H1 (cell line): Measurements from ENCODE around the gene ZNF433. TPM values are rescaled to one million over a fixed set of nuclear protein-coding genes. Genes with fewer than 3 reads are reported as not detected.

Experiments used
- CTCF ChIA-PET: fragments of 300-600 bp; sonication (Branson Sonifier 250); formaldehyde crosslinking; loops from one replicate; lab custom pipeline; 2021; ENCODE audit not compliant: partially characterized antibody; lab: Charles Lee
- POLR2A ChIA-PET: fragments of 300-600 bp; sonication (Branson Sonifier 250); formaldehyde crosslinking; loops from one replicate; lab custom pipeline; 2021; ENCODE audit warnings: inconsistent platforms; ENCODE audit not compliant: partially characterized antibody; lab: Charles Lee
- DNase-seq, 2 experiments: peaks; one replicate each; pipeline versions ENCODE4 v3.0.0 to v3.0.0-alpha.2; 2010 to 2022; ENCODE audit warnings: low spot score in 2 of 2, low read depth in 1 of 2, mixed read lengths in 1 of 2
- FAIRE-seq: peaks from 2 replicates; lab custom pipeline; 2011; peaks lifted over from hg19 to GRCh38; lab: Jason Lieb, UNC
- H2AFZ ChIP-seq: 2 replicates; pipeline ENCODE4 v1.8.1; 2012; ENCODE audit warnings: low read length, inconsistent platforms
- H2AK5ac ChIP-seq: 2 replicates; pipeline ENCODE4 v1.6.1; 2013; ENCODE audit warnings: low read depth, low read length
- H2BK120ac ChIP-seq: replicated peaks from 2 replicates; pipeline ENCODE3; 2013; ENCODE audit warnings: low read depth, low read length, inconsistent platforms
- H2BK12ac ChIP-seq: 2 replicates; pipeline ENCODE4 v1.6.1; 2013; ENCODE audit warnings: low read depth, low read length
- H2BK15ac ChIP-seq: 2 replicates; pipeline ENCODE4 v1.6.1; 2013; ENCODE audit warnings: low read length
- H2BK20ac ChIP-seq: 2 replicates; pipeline ENCODE4 v1.6.1; 2013; ENCODE audit warnings: low read length
- H2BK5ac ChIP-seq: 2 replicates; pipeline ENCODE4 v1.6.1; 2013; ENCODE audit warnings: low read depth, low read length
- H3K14ac ChIP-seq: 2 replicates; pipeline ENCODE4 v1.6.1; 2013; ENCODE audit warnings: inconsistent platforms; ENCODE audit not compliant: insufficient read length
- H3K18ac ChIP-seq: 2 replicates; pipeline ENCODE4 v1.6.1; 2013; ENCODE audit warnings: low read length; ENCODE audit errors: extremely low read depth
- H3K23ac ChIP-seq: 2 replicates; pipeline ENCODE4 v1.6.1; 2013; ENCODE audit warnings: inconsistent platforms; ENCODE audit not compliant: insufficient read length
- H3K23me2 ChIP-seq: 2 replicates; pipeline ENCODE4 v1.6.1; 2013; ENCODE audit warnings: low read depth, low read length
- H3K27ac ChIP-seq: 2 replicates; pipeline ENCODE4 v1.6.1; 2011; ENCODE audit warnings: low read depth, low read length, inconsistent platforms
- H3K27me3 ChIP-seq, 4 experiments: replicated peaks in 1 of 4; 1 replicate in 1 of 4; 2 replicates in 3 of 4; pipeline versions ENCODE4 v1.6.1 to v1.8.1; 2011 to 2013; ENCODE audit warnings: low read length in 3 of 4, mild to moderate bottlenecking in 3 of 4, inconsistent platforms in 2 of 4, mixed read lengths in 2 of 4, moderate library complexity in 1 of 4; ENCODE audit not compliant: control insufficient read depth in 3 of 4, insufficient read depth in 3 of 4; ENCODE audit errors: extremely low read depth in 1 of 4
- H3K36me3 ChIP-seq, 4 experiments: 2 replicates each; pipeline versions ENCODE4 v1.6.1 to v1.8.1; 2011 to 2013; ENCODE audit warnings: mild to moderate bottlenecking in 4 of 4, low read length in 3 of 4, moderate library complexity in 2 of 4, control low read depth in 1 of 4, inconsistent platforms in 1 of 4; ENCODE audit not compliant: insufficient read depth in 4 of 4, control insufficient read depth in 2 of 4
- H3K4ac ChIP-seq: replicated peaks from 2 replicates; pipeline ENCODE3; 2013; ENCODE audit warnings: low read length, low read depth, mixed read lengths, inconsistent platforms; ENCODE audit not compliant: insufficient read length
- H3K4me1 ChIP-seq, 4 experiments: replicated peaks in 1 of 4; 1 replicate in 1 of 4; 2 replicates in 3 of 4; pipeline versions ENCODE4 v1.6.1 to v1.8.1; 2011 to 2013; ENCODE audit warnings: low read length in 3 of 4, inconsistent platforms in 2 of 4, mixed read lengths in 1 of 4; ENCODE audit not compliant: insufficient read depth in 4 of 4, control insufficient read depth in 3 of 4
- H3K4me2 ChIP-seq, 2 experiments: 2 replicates each; pipeline versions ENCODE4 v1.6.1 to v1.8.1; 2011 to 2013; ENCODE audit warnings: low read depth in 2 of 2, low read length in 2 of 2, control low read depth in 1 of 2, inconsistent platforms in 1 of 2, mild to moderate bottlenecking in 1 of 2; ENCODE audit not compliant: insufficient read depth in 1 of 2
- H3K4me3 ChIP-seq, 4 experiments: fragments of 200-600, 300-600 bp in 1 of 4; sonication (generic), shearing (Covaris generic), sonication (Bioruptor Twin) in 1 of 4; 2 replicates each; pipeline versions ENCODE4 v1.5.1 to v1.8.1; 2011 to 2016; ENCODE audit warnings: low read length in 4 of 4, low read depth in 3 of 4, control low read depth in 2 of 4, inconsistent platforms in 2 of 4, mild to moderate bottlenecking in 2 of 4, mixed read lengths in 1 of 4, moderate library complexity in 1 of 4; ENCODE audit not compliant: insufficient read depth in 2 of 4; ENCODE audit errors: extremely low read depth in 1 of 4
- H3K56ac ChIP-seq: replicated peaks from 2 replicates; pipeline ENCODE3; 2013; ENCODE audit warnings: low read depth, mild to moderate bottlenecking, mixed read lengths, low read length, inconsistent platforms; ENCODE audit not compliant: insufficient read length
- H3K79me1 ChIP-seq: 2 replicates; pipeline ENCODE4 v1.6.1; 2013; ENCODE audit warnings: low read depth, low read length, control low read depth
- H3K79me2 ChIP-seq, 2 experiments: 2 replicates each; pipeline versions ENCODE4 v1.6.1 to v1.8.1; 2012 to 2013; ENCODE audit warnings: low read length in 2 of 2, mild to moderate bottlenecking in 2 of 2, inconsistent platforms in 1 of 2; ENCODE audit not compliant: insufficient read depth in 2 of 2, control insufficient read depth in 1 of 2
- H3K9ac ChIP-seq, 4 experiments: replicated peaks in 1 of 4; 1 replicate in 1 of 4; 2 replicates in 3 of 4; pipeline versions ENCODE4 v1.6.1 to v1.8.1; 2011 to 2013; ENCODE audit warnings: low read depth in 3 of 4, low read length in 3 of 4, control low read depth in 2 of 4, mild to moderate bottlenecking in 2 of 4, moderate library complexity in 2 of 4, inconsistent platforms in 1 of 4; ENCODE audit errors: extremely low read depth in 1 of 4
- H3K9me3 ChIP-seq, 2 experiments: 2 replicates each; pipeline versions ENCODE4 v1.6.1 to v1.8.1; 2012 to 2013; ENCODE audit warnings: mild to moderate bottlenecking in 2 of 2, moderate library complexity in 2 of 2, control low read depth in 1 of 2, inconsistent platforms in 1 of 2, low read depth in 1 of 2, low read length in 1 of 2, mixed read lengths in 1 of 2; ENCODE audit not compliant: insufficient read depth in 2 of 2
- H4K20me1 ChIP-seq, 2 experiments: replicated peaks in 1 of 2; 2 replicates each; pipeline versions ENCODE3 to v1.8.1; 2011 to 2013; ENCODE audit warnings: inconsistent platforms in 2 of 2, low read length in 2 of 2, mild to moderate bottlenecking in 1 of 2; ENCODE audit not compliant: insufficient read depth in 2 of 2, control insufficient read depth in 1 of 2
- H4K5ac ChIP-seq: 2 replicates; pipeline ENCODE4 v1.6.1; 2013; ENCODE audit warnings: low read length, low read depth, mixed read lengths, inconsistent platforms; ENCODE audit not compliant: insufficient read length
- H4K8ac ChIP-seq: 2 replicates; pipeline ENCODE4 v1.8.0; 2013; ENCODE audit warnings: mild to moderate bottlenecking, moderate library complexity, low read length, inconsistent platforms; ENCODE audit not compliant: insufficient read depth; ENCODE audit errors: extremely low read depth
- H4K91ac ChIP-seq: replicated peaks from 2 replicates; pipeline ENCODE3; 2013; ENCODE audit warnings: low read length, mixed read lengths, inconsistent platforms; ENCODE audit not compliant: insufficient read length
- EP300 ChIP-seq, 2 experiments: IDR thresholded peaks; 1 replicate in 1 of 2; 2 replicates in 1 of 2; pipeline ENCODE4 v1.6.1; 2011 to 2012; ENCODE audit warnings: low read depth in 2 of 2, low read length in 2 of 2, mild to moderate bottlenecking in 2 of 2, borderline replicate concordance in 1 of 2, inconsistent platforms in 1 of 2, moderate library complexity in 1 of 2
- EZH2 ChIP-seq: fragments of 200-600 bp; sonication (generic); IDR thresholded peaks from 2 replicates; pipeline ENCODE4 v1.7.1; 2012; ENCODE audit warnings: low read depth, mild to moderate bottlenecking, moderate library complexity, low read length, inconsistent platforms; ENCODE audit not compliant: severe bottlenecking
- GTF2F1 ChIP-seq: IDR thresholded peaks from 2 replicates; pipeline ENCODE4 v1.6.1; 2012; ENCODE audit warnings: low read depth, low read length, improper control_type of control experiment, borderline replicate concordance
- KDM4A ChIP-seq: IDR thresholded peaks from one replicate; pipeline ENCODE4 v1.7.1; 2012; ENCODE audit warnings: low read depth, mild to moderate bottlenecking, moderate library complexity, low read length, inconsistent platforms; ENCODE audit not compliant: severe bottlenecking
- MAX ChIP-seq: IDR thresholded peaks from 2 replicates; pipeline ENCODE4 v1.6.1; 2012; ENCODE audit warnings: inconsistent platforms
- POLR2A ChIP-seq, 2 experiments: IDR thresholded peaks; 1 replicate in 1 of 2; 2 replicates in 1 of 2; pipeline ENCODE4 v1.6.1; 2011; ENCODE audit warnings: low read depth in 2 of 2, low read length in 2 of 2, mild to moderate bottlenecking in 2 of 2; ENCODE audit errors: control extremely low read depth in 1 of 2
- SIN3A ChIP-seq, 2 experiments: IDR thresholded peaks in 1 of 2; conservative IDR thresholded peaks in 1 of 2; 2 replicates each; pipeline ENCODE4 v1.6.1; 2011 to 2012; ENCODE audit warnings: low read length in 2 of 2, improper control_type of control experiment in 1 of 2, low read depth in 1 of 2, mild to moderate bottlenecking in 1 of 2
- SIRT6 ChIP-seq: IDR thresholded peaks from one replicate; pipeline ENCODE4 v1.7.1; 2012; ENCODE audit warnings: low read length, inconsistent platforms
- SRF ChIP-seq: IDR thresholded peaks from 2 replicates; pipeline ENCODE4 v1.6.1; 2011; ENCODE audit warnings: mild to moderate bottlenecking, low read depth, low read length, moderate library complexity
- USF2 ChIP-seq: IDR thresholded peaks from 2 replicates; pipeline ENCODE4 v1.6.1; 2011; ENCODE audit warnings: low read length, improper control_type of control experiment
- YY1 ChIP-seq: IDR thresholded peaks from 2 replicates; pipeline ENCODE4 v1.6.1; 2011; ENCODE audit warnings: low read depth, mild to moderate bottlenecking, low read length
- ZNF274 ChIP-seq: IDR thresholded peaks from 2 replicates; pipeline ENCODE4 v1.7.0; 2012; ENCODE audit warnings: low read length, borderline replicate concordance; ENCODE audit errors: extremely low read depth
- WGBS, 2 experiments: shearing (Covaris generic) in 1 of 2; methylation state at CpG; one replicate each; pipeline versions ENCODE4 v1.1.6 to v1.1.7; 2013 to 2015; ENCODE audit warnings: low lambda C conversion rate in 2 of 2, mixed read lengths in 2 of 2, inconsistent platforms in 1 of 2, low coverage in 1 of 2, missing lambda C conversion rate in 1 of 2; ENCODE audit not compliant: insufficient replicate concordance in 2 of 2, insufficient coverage in 1 of 2, insufficient read length in 1 of 2; ENCODE audit errors: extremely low coverage in 1 of 2, missing lambda C conversion rate in 1 of 2; 5-methylcytosine and 5-hydroxymethylcytosine counted together
- polyA plus RNA-seq, 7 experiments: library from polyadenylated mRNA; depleted of rRNA in 3 of 7; stranded (reverse) in 5 of 7; unstranded in 2 of 7; fragments of >200 nt in 5 of 7; fragments of 200-250 nt in 2 of 7; gene quantifications; 1 replicate in 5 of 7; 2 replicates in 1 of 7; 4 replicates in 1 of 7; pipeline versions ENCODE4 v1.2.1 to v1.2.3, GENCODE V29; 2011 to 2013; ENCODE audit warnings: missing spikeins in 2 of 7, mixed read lengths in 2 of 7
- total RNA-seq: library from RNA; stranded (reverse); fragmentation: NEBNext Ultra II Directional; extraction: Animal tissue kit (Norgen Biotek cat#: 25700); gene quantifications from 2 replicates; pipeline ENCODE4 v1.2.1, GENCODE V29; 2021

The ZNF433 gene
- total and polyA plus RNA-seq, 2 of the 8 experiments (the other 6 are each of a cell fraction or from before 2014, with no cell fraction given): 0.68 to 1.8 TPM

GRCh38 chr19:11970174-11970573 lies 65.3 kb downstream of the ZNF433 start:
- Histone ChIP-seq H3K23me2 (peaks cover 2% of the 10 kb centered on the region; the same call in 1 of the 2 replicates), H4K5ac (no peak overlapping the region), H3K23ac (no peak overlapping the region), H3K4me3 (no peak overlapping the region), H2BK12ac (no peak overlapping the region), H2BK20ac (no peak overlapping the region), H3K56ac (no peak overlapping the region), H3K27ac (no peak overlapping the region), H3K18ac (no peak overlapping the region), H3K4me1 (no peaks in the 10 kb centered on the region), H3K79me1 (no peaks in the 10 kb centered on the region), H3K79me2 (no peaks in the 10 kb centered on the region), H4K91ac (no peak overlapping the region), H2AK5ac (no peak overlapping the region), H2BK15ac (no peak overlapping the region), H3K9me3 (peaks cover 3 to 6% of the 10 kb centered on the region in 2 experiments; a peak in 1 of 4 replicates), H2BK5ac (no peak overlapping the region), H2AFZ (no peak overlapping the region), H2BK120ac (no peak overlapping the region), H3K4me2 (no peak overlapping the region), H3K9ac (no peak overlapping the region), H3K4ac (no peak overlapping the region), H4K20me1 (no peaks in the 10 kb centered on the region), H3K27me3 (peaks cover 0 to 13% (median 7%) of the 10 kb centered on the region in 4 experiments; a peak in 5 of 7 replicates), H3K36me3 (no peaks in the 10 kb centered on the region), H4K8ac (no peak overlapping the region), H3K14ac (no peak overlapping the region)
- ChIA-PET CTCF (no interaction called here), POLR2A (no interaction called here)
- DNase-seq: no peak
- FAIRE-seq: no peak
- WGBS, 2 experiments: 68% methylated on average over 1 of the region's 1 CpG; no CpG with 5 or more reads in 1 of the 2 experiments
- no peak for TF ChIP-seq SRF
- no peak for TF ChIP-seq KDM4A
- TF ChIP-seq POLR2A (IDR thresholded peaks at IDR 0.05; ENCODE audit: control extremely low read depth in 1 of 2, low read depth in 2 of 2, low read length in 2 of 2): no peak
- no peak for TF ChIP-seq SIN3A (conservative IDR thresholded peaks at IDR 0.05 in 1 of 2, IDR thresholded peaks at IDR 0.05 in 1 of 2; ENCODE audit: low read depth in 1 of 2, low read length in 2 of 2)
- no peak for TF ChIP-seq ZNF274
- TF ChIP-seq EP300 (IDR thresholded peaks at IDR 0.05; ENCODE audit: borderline replicate concordance in 1 of 2, low read depth in 2 of 2, low read length in 2 of 2): no peak
- TF ChIP-seq YY1: no peak
- no peak for TF ChIP-seq EZH2
- TF ChIP-seq SIRT6: no peak
- TF ChIP-seq GTF2F1: no peak
- no peak for TF ChIP-seq MAX
- TF ChIP-seq USF2: no peak
